HG03575 (cell line): ENCODE measurements around the gene METTL16.

ENCODE experiments used
- ATAC-seq: cut with Tn5 transposase; IDR thresholded peaks from one replicate; pipeline ENCODE4 v1.9.1; 2021; ENCODE audit not compliant: unreplicated experiment, insufficient number of reproducible peaks, low FRiP score; ENCODE audit errors: extremely low read depth

The METTL16 gene

GRCh38 chr17:2388683-2389055, 123.0 kb downstream of the METTL16 start:
- ATAC-seq, result no peak

GRCh38 chr17:2388020-2388682, 123.5 kb downstream of the METTL16 start:
- no peak for ATAC-seq

- no peak for ATAC-seq
Observed at GRCh38 chr17:2387086-2388019, 124.3 kb downstream of the METTL16 start.

GRCh38 chr17:2386400-2387085, 125.1 kb downstream of the METTL16 start:
- ATAC-seq, result no peak

- no peak for ATAC-seq
Observed at GRCh38 chr17:2385240-2386210, 126.2 kb downstream of the METTL16 start.

GRCh38 chr17:2384439-2385127, 127.1 kb downstream of the METTL16 start:
- no peak for ATAC-seq

GRCh38 chr17:2383628-2384167, 128.0 kb downstream of the METTL16 start:
- ATAC-seq, result no peak

- no peak for ATAC-seq
Observed at GRCh38 chr17:2380950-2381649, 130.6 kb downstream of the METTL16 start.

GRCh38 chr17:2380226-2380922, 131.3 kb downstream of the METTL16 start:
- ATAC-seq, result no peak

GRCh38 chr17:2379489-2380225, 132.0 kb downstream of the METTL16 start:
- no peak for ATAC-seq

GRCh38 chr17:2378905-2379304, 132.8 kb downstream of the METTL16 start:
- no peak for ATAC-seq

- no peak for ATAC-seq
Observed at GRCh38 chr17:2377659-2378058, 134.0 kb downstream of the METTL16 start.

- ATAC-seq, result no peak
Observed at GRCh38 chr17:2376107-2376506, 135.6 kb downstream of the METTL16 start.

GRCh38 chr17:2375406-2375805, 136.3 kb downstream of the METTL16 start:
- no peak for ATAC-seq

GRCh38 chr17:2374549-2375285, 137.0 kb downstream of the METTL16 start:
- ATAC-seq, result no peak

- ATAC-seq, result no peak
Observed at GRCh38 chr17:2373179-2373578, 138.5 kb downstream of the METTL16 start.
